CD1c-positive myeloid dendritic cell (primary cell): ENCODE measurements around the gene GPNMB.
"Not testable (repeated sequence)": the region's sequence is repeated elsewhere in the genome, so short reads cannot be mapped to it uniquely, and the experiment has no call there.

Experiments used
- DNase-seq: peaks from one replicate; pipeline ENCODE4 v3.0.0-alpha.2; 2016; ENCODE audit errors: extremely low spot score

Gene GPNMB

DNA sequence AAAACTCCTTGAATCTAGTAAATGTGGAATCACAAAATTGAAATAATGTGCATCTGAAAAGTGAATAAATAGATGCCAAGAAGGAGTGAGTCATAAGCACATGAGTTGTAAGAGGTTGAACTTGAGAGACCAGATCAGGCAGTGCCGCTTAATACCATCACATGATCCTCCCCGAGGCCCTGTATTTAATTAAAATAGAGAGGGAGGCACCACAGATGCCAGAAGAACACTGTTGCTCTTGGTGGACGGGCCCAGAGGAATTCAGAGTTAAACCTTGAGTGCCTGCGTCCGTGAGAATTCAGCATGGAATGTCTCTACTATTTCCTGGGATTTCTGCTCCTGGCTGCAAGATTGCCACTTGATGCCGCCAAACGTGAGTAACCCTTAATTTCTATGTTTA, at the start of gene GPNMB:
GPNMB (plus strand) TSS at position 221 of the 400 bp plus-strand sequence; CDS start at position 304, 83 bp downstream.
- peak; percentile 57 for DNase-seq

DNA sequence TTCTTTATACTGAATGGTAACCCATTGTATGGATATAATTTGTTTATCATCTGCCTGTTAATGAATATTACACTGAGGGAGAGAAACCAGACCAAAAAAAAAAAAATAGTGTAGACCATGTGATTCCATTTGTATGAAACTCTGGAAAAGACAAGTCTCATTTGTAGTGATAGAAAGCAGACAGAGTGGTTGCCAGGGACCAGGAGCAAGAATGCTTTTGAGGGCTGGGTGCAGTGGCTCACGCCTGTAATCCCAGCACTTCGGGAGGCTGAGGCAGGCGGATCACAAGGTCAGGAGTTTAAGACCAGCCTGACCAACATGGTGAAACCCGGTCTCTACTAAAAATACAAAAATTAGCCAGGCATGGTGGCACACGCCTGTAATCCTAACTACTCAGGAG, 48.8 kb upstream of the GPNMB start:
- not testable (repeated sequence) for DNase-seq

DNA sequence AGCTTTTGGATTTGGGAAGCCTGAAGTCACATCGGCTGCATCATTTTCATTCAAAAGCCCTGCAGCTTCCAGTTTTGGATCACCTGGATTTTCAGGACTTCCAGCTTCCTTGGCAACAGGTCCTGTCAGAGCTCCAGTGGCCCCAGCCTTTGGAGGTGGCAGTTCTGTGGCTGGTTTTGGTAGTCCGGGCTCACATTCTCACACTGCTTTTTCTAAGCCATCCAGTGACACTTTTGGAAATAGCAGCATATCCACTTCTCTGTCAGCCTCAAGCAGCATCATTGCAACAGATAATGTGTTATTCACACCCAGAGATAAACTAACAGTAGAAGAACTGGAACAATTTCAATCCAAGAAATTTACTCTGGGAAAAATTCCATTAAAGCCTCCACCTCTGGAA, 46.2 kb upstream of the GPNMB start:
- DNase-seq: no peak

DNA sequence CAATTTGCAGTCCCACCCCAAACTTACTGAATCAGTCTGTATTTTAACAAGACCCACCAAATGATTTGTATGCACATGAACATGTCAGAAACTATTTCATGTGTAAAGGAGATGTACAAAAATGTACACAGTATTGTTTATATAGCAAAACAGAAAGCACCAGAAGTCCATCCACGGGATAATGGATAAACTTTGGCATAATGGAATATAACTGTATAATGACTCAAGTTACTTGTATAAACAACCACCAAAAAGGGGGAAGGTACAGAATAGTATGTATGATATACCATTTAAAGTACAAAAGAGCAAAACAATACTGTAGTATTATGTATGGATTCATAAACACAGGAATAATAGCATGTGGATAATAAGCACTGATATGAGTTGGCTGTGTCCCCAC, 42.3 kb upstream of the GPNMB start:
- DNase-seq: no peak

DNA sequence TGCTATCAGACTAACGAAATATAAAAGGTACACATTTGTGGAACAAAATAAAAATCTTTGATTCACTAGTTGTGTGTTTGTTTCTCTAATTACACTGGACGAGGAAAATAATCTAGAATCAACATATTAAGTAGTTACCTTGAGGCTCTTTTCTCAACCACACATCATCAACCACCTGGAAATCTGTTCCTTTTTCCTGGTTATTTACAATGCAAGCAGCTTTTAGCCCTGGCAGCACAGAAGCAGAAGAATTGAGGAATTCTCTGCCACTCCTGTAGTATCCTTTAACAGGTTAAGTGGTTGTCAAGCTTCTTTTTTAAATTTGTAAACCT, 41.0 kb upstream of the GPNMB start:
- DNase-seq: no peak

DNA sequence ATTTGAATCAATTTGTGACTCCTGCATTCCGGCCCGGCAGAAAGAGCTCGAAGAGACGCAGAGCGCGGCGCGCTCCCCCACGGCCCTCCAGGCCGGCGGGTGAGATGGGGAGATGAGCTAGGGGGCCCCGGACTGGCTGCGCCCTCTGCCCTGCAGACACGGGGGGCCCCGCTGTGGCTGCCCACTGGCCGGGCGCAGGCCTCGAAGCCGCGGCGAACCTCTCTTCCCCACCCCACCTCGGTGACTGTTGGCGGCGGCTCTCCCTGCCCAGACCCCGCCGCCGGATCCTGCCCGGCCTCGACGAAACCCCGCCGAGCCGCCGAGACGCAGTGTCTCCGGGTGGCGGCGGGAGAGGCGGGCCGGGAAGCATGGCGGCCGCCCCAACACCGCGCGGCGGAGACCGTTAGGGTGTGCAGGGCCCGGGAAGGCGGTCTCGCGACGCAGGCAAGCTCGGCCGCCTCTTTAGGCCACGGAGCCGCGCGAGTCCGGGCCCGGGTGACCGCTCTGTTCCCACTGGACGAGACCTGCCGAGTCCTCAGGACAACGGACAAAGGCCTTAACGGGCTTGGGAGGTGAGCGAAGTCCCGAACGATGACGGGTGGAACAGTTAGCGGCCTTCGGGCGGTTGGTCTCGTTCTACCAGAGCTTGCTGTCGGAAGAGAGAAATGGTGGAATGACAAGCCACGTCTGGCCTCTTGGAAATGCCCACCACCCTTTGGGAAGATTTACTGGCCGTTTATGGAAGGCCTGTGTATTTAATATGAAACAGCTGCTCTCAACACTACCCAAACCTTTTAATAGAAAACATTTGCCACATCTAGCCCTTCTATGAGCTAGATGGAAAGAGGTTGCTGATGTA, 40.4 kb upstream of the GPNMB start:
- DNase-seq: no peak

DNA sequence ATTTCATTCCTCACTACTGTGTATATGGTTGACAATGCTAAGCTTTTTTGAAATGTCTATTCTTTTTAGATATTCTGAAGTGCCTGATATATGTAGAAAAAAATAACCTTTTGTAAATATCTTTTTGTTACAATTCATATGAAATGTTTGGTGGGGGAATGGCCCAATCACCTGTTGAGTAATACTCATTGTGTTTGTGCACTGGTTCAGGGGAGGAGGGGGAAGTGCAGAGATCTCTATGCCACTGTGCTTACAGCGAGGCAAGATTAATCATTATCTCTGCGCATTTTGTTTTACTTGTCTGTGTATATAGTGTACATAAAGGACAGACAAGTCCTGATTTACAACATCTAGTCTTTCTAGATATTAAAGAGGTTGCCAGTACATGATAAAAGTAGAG, 39.6 kb upstream of the GPNMB start:
- peak; percentile 48 for DNase-seq

DNA sequence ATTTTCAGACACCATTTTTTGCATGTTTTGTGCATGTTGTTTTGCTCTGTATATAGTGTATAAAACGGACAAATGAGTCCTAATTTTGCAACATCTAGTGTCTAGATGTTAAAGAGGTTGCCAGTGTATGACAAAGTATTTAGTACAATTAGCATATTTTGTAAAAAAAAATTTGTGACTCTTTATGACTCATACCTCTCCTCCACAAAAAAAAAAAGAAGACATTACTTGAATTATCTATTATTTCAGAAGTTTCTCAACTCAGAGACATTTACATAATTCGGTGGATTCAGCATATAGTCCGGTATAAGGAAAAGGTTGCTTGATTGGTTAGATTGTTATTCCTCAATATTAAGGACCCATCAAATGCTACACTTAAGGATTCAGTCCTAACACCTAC, 38.7 kb upstream of the GPNMB start:
- peak; percentile 39 for DNase-seq

DNA sequence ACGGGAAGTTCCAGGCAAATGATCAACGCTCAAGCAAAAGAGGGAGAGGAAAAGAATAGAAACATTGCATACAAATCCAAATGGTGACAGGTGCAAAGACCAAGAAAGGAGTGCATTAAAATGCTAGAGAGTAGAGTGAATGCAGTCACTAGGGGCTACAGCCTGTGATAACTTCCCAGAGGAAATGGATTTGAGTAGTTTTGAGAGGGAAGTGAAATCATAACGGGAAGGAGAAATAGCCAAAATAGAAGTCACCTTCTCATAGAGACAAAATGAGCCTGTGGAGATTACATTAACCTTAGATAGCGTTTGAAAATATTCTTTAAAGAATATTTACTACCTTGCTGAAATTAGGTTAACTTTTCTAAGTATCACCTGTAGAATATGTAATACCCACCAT, 38.3 kb upstream of the GPNMB start:
- peak; percentile 60 for DNase-seq

DNA sequence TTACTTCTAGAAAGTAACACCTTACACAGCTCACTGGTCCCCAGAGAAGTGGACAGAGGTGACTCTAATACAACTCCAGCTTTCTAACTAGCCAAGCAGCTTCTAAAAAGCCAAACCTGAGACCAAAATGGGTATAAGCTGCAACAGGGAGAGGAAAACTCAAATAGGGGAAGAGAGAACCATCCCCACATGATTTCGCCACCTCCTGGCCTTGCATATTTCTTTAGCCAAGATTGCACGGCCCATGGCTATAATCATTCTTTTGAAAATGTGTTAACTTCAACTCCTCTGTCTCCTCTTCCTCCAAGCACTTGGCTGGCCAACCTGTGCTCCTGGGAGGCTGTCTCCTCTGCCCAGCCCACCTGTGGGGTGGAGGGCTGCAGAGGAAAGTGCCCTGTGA, 36.1 kb upstream of the GPNMB start:
- DNase-seq: peak; percentile 56

DNA sequence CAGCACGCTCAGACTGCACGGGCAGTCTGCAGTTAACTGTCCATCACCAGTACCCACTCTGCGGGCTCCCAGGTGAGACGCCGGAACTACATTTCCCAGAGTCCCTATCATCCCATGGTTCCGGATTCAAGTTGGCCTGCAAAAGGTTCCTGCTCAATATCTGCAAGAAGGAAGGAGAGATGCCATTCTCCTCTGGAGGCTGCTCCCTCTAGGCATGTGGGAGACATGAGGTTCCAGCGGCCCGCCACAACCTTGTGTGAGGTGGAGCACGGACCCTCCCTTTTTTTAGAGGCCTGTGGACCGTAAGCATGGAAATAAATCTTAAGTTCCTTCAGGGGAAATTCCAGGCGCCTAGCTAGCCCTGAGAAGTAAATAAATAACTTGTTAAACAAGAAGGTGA, 35.0 kb upstream of the GPNMB start:
- no peak for DNase-seq

DNA sequence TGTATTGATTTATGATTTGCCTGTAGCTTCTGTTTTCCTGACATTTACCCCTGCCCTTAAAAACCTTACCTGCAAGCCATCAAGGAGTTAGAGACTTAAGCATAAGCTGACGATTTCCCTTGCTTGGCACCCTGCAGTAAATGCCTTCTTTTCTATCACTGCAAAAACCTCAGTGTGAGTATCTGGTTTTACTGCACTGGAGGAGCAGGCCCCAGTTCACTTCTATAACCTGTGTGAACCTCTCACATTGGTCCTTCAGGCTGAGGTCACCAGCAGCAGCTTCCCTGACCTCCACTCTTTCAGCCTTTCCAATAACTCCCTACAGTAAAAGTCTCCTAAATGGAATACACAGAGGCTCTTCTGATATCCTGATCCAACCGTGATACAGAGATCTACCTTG, 34.2 kb upstream of the GPNMB start:
- no peak for DNase-seq

DNA sequence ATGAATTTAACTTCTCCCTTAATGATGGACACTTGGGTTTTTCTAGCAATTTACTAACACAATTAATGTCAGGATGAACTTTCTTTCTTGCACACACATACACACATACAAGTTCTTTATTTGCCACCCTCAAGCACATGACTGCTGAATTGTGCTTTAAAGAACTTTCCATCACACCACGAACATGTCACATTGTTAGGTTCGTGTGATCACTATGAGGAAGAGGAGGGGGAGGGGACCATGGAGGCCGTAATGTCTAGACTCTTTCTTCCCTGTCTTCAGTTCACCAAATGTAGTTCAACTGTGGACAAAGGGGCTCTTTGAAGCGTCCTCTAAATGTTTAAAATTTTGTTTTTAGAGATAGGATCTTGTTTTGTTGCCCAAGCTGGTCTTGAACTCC, 33.7 kb upstream of the GPNMB start:
- no peak for DNase-seq

DNA sequence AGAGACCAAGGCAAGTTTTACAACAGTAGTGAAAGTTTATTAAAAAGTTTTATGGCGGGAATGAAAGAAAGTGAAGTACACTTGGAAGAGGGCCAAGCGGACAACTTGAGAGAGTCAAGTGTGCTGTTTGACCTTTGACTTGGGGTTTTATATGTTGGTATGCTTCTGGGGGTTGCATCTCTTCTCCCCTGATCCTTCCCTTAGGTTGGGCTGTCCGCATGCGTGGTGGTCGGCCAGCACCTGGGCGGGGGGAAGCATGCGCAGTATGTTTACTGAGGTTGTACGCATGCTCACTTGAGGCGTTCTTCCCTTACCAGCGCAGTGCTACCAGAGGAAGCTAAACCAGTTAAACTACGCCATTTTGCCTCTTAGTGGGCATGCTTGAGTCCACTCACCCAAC, 32.8 kb upstream of the GPNMB start:
- DNase-seq: no peak

DNA sequence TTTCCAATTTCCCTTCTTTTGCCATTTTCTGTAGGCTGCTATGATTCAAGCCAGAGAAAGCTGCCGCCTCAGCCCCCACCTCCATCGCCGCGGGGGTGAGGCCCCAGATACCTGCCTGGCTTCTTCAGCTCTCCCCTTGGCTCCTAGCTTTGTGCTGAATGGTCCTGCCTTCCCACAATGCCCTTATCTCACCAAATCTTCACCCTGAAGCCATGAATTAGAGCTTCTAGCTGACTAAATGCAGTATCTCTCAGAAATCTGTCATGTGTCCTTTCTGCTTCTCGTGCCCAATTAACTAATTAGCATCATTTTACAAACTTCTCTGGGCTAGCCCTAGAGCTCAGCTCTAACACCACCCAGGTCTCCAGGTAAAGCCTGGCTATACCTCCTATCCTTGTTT, 32.2 kb upstream of the GPNMB start:
- no peak for DNase-seq

DNA sequence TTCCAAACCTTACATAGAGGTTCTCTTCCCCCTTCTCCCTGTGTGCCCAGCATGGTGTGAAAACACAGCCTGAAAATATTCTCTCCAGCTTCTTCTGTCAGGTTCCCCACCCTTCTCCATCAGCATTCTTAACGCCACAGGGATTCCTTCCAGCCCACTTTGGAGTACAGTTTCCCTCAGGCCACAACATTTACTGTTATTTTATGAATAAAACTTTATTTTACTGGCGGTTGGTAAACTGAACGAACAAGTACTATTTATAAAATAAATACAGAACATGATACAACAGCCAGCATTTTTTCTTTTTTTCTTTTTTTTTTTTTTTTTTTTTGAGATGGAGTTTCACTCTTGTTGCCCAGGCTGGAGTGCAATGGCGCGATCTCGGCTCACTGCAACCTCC, 31.6 kb upstream of the GPNMB start:
- no peak for DNase-seq

DNA sequence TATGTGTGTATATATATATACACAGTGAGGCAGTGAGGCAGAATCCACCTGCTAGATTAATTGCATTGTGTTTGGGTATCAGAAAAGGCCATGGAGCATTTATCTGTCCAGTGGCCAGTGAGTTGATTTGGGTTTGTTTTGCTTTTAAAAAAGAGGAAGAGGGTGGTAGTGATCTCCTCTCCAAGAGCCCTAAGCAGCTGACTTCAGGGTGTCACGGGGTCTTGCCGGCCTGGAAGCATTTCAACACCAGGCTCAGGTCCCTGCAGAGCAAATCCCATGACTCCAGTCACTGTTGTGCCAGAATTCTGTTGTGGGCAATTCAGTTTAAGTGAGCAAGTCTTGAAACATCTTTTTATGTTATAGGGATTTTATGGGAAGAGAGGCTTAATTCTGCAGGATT, 30.6 kb upstream of the GPNMB start:
- peak; percentile 87 for DNase-seq

DNA sequence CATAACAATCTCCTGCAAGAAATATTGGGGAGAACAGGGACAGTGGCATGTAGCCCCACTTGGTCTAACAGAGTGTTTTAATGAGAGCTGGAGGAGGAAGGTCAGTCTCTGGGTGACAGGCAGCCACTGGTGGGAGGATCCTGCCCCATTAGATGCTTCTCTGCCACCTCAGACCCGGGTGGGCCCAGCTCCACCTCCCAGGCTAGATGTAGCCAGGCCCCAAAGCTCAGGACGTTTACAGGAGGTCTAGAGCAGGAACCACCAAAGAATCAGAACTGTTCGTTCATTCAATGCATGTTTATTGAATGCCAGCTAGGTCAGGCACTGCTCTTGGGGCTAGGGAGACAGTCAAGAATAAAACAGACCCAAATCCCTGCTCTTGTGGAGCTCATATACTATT, 28.4 kb upstream of the GPNMB start:
- DNase-seq: no peak

DNA sequence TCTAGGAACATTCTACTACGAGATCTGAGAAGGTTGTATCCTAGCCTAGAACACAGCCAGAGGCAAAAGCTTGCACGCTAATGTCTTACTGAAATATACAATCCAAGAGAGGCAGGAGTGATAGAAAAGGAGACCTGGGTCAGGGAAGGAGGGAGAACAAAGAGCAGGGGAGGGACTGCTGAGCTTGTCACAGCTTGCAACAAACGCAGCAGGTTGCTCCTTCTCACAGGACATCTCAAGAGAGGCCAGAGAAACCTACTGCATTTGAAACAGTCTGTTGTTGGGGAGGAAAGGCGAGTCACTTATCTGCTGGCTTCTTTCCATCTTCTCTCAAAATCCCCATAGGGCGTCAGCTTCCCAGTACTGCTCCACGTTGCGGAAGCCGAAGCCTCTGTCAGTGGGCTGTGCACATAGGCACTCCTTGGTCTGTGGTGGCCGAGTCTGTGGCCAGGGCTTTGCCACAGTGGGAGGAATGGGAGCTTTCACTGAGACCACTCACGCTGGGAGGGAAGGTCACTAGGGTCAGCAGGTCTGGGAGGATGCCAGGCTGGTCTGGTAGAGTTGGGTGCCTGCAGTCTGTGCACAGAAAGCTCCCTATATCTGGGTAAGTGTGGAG, 25.8 kb upstream of the GPNMB start:
- no peak for DNase-seq

DNA sequence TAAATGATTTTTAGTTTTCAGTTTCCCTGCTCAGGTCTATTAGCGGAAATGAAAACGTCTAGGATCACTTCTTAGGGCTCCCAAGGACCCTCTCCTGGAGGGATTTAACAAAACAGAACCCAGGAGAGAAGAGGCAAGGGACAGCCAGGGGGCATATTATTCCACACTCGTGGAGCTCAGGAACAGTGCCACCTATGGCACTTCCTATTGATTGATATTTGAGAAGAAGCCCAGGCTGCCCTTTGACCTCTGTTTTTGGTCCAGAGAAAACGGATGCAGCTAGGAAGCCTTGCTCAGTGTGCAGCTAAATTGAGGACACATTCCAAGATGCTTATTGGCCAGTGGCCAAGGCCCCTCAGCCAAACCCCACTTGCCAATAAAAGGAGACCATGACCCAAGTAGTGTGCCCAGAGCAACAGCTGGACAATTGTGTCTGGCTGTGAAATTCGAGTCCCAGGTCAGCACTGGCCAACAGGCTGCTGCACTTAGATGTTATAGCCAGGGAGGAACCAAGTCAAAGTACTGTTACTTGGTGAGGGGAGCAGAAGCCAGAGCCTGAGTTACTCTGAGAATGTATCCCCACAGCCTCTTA, 24.0 kb upstream of the GPNMB start:
- DNase-seq: no peak

DNA sequence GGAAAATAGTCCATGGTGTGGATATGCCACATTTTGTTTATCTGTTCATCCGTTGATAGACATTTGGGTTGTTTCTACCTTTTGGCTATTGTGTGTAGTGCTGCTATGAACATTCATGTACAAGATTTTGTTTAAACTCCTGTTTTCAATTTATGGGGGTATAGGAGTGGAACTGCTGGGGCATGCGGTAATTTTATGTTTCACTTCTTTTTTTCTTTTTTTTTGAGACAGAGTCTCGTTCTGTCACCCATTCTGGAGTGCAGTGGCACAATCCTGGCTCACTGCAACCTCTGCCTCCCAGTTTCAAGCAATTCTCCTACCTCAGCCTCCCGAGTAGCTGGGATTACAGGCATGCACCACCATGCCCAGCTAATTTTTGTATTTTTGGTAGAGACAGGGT, 22.2 kb upstream of the GPNMB start:
- not testable (repeated sequence) for DNase-seq

DNA sequence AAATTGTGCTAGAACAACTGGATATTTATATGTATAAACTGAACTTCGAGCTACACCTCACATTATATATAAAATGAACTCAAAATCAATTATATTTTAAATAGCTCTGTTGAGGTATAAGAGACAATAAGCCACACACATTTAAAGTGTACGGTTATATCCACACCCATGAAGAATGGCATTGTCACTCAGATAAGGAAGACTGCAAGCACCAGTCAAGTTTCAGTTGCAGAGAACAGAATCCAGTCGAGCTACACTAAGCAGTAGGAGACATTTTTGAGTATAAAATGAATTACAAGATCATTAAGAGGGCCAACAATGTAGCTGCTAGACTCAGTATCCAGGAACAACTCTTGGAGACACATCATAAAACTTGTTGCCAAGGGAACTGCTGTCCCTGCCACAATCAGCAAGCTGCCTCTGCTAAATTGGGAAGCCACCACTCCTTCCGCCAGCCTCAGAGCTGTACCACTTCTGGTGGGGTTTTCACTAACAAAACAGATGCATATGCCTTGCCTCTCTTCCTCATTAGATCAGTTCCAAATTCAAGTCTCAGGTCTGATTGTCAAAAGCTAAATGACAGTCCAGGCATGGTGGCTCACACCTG, 19.6 kb upstream of the GPNMB start:
- DNase-seq: no peak

DNA sequence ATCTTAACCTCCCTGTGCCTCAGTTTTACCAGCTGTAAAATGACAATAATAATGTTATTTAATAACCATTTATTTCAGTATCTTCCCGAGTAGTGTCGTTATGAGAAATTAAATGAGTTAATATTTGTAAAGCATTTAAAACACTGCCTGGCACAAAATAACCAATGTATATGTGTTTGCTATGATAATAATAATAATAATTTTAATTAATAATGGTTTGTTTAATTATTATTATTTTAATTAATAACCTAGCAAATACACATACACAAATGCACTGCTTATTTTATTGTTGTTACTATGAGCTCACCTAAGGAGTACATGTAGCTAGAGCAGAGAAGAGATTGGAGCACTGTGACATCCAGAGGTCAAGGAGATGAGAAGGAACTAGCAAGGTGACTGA, 18.2 kb upstream of the GPNMB start:
- DNase-seq: no peak
